SK-N-SH treated with all-trans-retinoic acid at 6 μM for 48 hours (cell line): ENCODE measurements around the gene ACYP1.

Source experiments
- ATAC-seq: fragments of 200-7000 bp; cut with Tn5 transposase; 3 replicates; pipeline ENCODE4 v1.9.1; 2020; ENCODE audit warnings: mild to moderate bottlenecking, moderate library complexity
- ARNTL ChIP-seq: fragments of 450-650 bp; formaldehyde crosslinking; IDR thresholded peaks from 2 replicates; pipeline ENCODE4 v1.5.0; 2020; ENCODE audit warnings: low read depth, mild to moderate bottlenecking, moderate library complexity, borderline replicate concordance
- BACH2 ChIP-seq: fragments of 250-450 bp; sonication (Bioruptor Pico); IDR thresholded peaks from 2 replicates; pipeline ENCODE4 v1.9.0; 2021; ENCODE audit warnings: mild to moderate bottlenecking, borderline replicate concordance
- CSDC2 ChIP-seq: fragments of 250-450 bp; sonication (Bioruptor Pico); IDR thresholded peaks from 2 replicates; pipeline ENCODE4 v1.5.0; 2020; ENCODE audit warnings: mild to moderate bottlenecking, moderate library complexity
- CSRNP3 ChIP-seq: fragments of 250-450 bp; sonication (Bioruptor Pico); IDR thresholded peaks from 2 replicates; pipeline ENCODE4 v1.5.1; 2021; ENCODE audit warnings: mild to moderate bottlenecking, moderate library complexity
- ESRRG ChIP-seq: fragments of 250-450 bp; sonication (Bioruptor Pico); IDR thresholded peaks from 2 replicates; pipeline ENCODE4 v1.6.1; 2021; ENCODE audit warnings: mild to moderate bottlenecking
- GLIS3 ChIP-seq: fragments of 250-450 bp; sonication (Bioruptor Pico); IDR thresholded peaks from 2 replicates; pipeline ENCODE4 v1.5.0; 2020; ENCODE audit warnings: mild to moderate bottlenecking, moderate library complexity
- ISL1 ChIP-seq: fragments of 250-450 bp; sonication (Bioruptor Pico); IDR thresholded peaks from 2 replicates; pipeline ENCODE4 v2.1.2; 2022; ENCODE audit warnings: mild to moderate bottlenecking, moderate library complexity
- OSR1 ChIP-seq: fragments of 250-450 bp; sonication (Bioruptor Pico); IDR thresholded peaks from 2 replicates; pipeline ENCODE4 v1.8.0; 2022; ENCODE audit warnings: moderate library complexity, mild to moderate bottlenecking, inconsistent platforms
- PATZ1 ChIP-seq: fragments of 250-450 bp; sonication (Bioruptor Pico); IDR thresholded peaks from 2 replicates; pipeline ENCODE4 v1.8.0; 2020; ENCODE audit warnings: mild to moderate bottlenecking, moderate library complexity, borderline replicate concordance
- PPARA ChIP-seq: fragments of 250-450 bp; sonication (Bioruptor Pico); IDR thresholded peaks from 2 replicates; pipeline ENCODE4 v1.5.0; 2020; ENCODE audit warnings: mild to moderate bottlenecking, borderline replicate concordance
- RARB ChIP-seq: fragments of 250-450 bp; sonication (Bioruptor Pico); IDR thresholded peaks from 2 replicates; pipeline ENCODE4 v1.8.0; 2021; ENCODE audit warnings: mild to moderate bottlenecking, moderate library complexity
- SNAI2 ChIP-seq: fragments of 250-450 bp; sonication (Bioruptor Pico); IDR thresholded peaks from 2 replicates; pipeline ENCODE4 v1.5.0; 2020; ENCODE audit warnings: mild to moderate bottlenecking, moderate library complexity
- TCF4 ChIP-seq: fragments of 250-450 bp; sonication (Bioruptor Pico); IDR thresholded peaks from 2 replicates; pipeline ENCODE4 v1.8.0; 2021; ENCODE audit warnings: mild to moderate bottlenecking, moderate library complexity, borderline replicate concordance
- TOX ChIP-seq: fragments of 250-450 bp; sonication (Bioruptor Pico); IDR thresholded peaks from 2 replicates; pipeline ENCODE4 v1.8.0; 2021; ENCODE audit warnings: mild to moderate bottlenecking, moderate library complexity, borderline replicate concordance
- TSHZ2 ChIP-seq: fragments of 250-450 bp; sonication (Bioruptor Pico); IDR thresholded peaks from 2 replicates; pipeline ENCODE4 v1.5.0; 2020; ENCODE audit warnings: mild to moderate bottlenecking, moderate library complexity
- ZC3H10 ChIP-seq: fragments of 250-450 bp; sonication (Bioruptor Pico); IDR thresholded peaks from 2 replicates; pipeline ENCODE4 v1.5.1; 2021; ENCODE audit warnings: mild to moderate bottlenecking, moderate library complexity
- ZFP3 ChIP-seq: fragments of 250-450 bp; sonication (Bioruptor Pico); IDR thresholded peaks from 2 replicates; pipeline ENCODE4 v1.5.0; 2020; ENCODE audit warnings: mild to moderate bottlenecking, moderate library complexity
- ZFP30 ChIP-seq: fragments of 450-650 bp; formaldehyde crosslinking; IDR thresholded peaks from 2 replicates; pipeline ENCODE4 v1.5.0; 2022; ENCODE audit warnings: mild to moderate bottlenecking, moderate library complexity
- ZNF70 ChIP-seq: fragments of 450-650 bp; formaldehyde crosslinking; IDR thresholded peaks from 2 replicates; pipeline ENCODE4 v1.5.0; 2020; ENCODE audit warnings: mild to moderate bottlenecking, moderate library complexity
- ZNF8 ChIP-seq: fragments of 450-650 bp; formaldehyde crosslinking; IDR thresholded peaks from 2 replicates; pipeline ENCODE4 v1.5.0; 2020; ENCODE audit warnings: mild to moderate bottlenecking, moderate library complexity
- TF ChIP-seq, protein P1 (sequence below): fragments of 250-450 bp; sonication (Bioruptor Pico); IDR thresholded peaks from 2 replicates; pipeline ENCODE4 v1.8.0; 2021; ENCODE audit warnings: low read depth, mild to moderate bottlenecking, moderate library complexity, borderline replicate concordance
- TF ChIP-seq, protein P2 (sequence below): fragments of 250-450 bp; sonication (Bioruptor Pico); IDR thresholded peaks from 2 replicates; pipeline ENCODE4 v1.5.1; 2020; ENCODE audit warnings: low read depth, mild to moderate bottlenecking, moderate library complexity

Gene ACYP1

GRCh38 chr14:75091251-75091650 is 27.4 kb upstream of the ACYP1 start:
- TF ChIP-seq BACH2 (CRISPR knock-in tag) (no peak), RARB (CRISPR knock-in tag) (no peak)
- ATAC-seq = no peak

GRCh38 chr14:75090353-75090752 is 26.5 kb upstream of the ACYP1 start:
- no peak for TF ChIP-seq TCF4
- no peak for TF ChIP-seq ZC3H10 (CRISPR knock-in tag)
- TF ChIP-seq, protein P1, sequence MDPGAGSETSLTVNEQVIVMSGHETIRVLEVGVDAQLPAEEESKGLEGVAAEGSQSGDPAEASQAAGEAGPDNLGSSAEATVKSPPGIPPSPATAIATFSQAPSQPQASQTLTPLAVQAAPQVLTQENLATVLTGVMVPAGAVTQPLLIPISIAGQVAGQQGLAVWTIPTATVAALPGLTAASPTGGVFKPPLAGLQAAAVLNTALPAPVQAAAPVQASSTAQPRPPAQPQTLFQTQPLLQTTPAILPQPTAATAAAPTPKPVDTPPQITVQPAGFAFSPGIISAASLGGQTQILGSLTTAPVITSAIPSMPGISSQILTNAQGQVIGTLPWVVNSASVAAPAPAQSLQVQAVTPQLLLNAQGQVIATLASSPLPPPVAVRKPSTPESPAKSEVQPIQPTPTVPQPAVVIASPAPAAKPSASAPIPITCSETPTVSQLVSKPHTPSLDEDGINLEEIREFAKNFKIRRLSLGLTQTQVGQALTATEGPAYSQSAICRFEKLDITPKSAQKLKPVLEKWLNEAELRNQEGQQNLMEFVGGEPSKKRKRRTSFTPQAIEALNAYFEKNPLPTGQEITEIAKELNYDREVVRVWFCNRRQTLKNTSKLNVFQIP (CRISPR knock-in tag) = no peak
- no peak for TF ChIP-seq CSDC2 (CRISPR knock-in tag)
- TF ChIP-seq OSR1 = no peak
- TF ChIP-seq ZFP30 (CRISPR knock-in tag) = no peak
- no peak for TF ChIP-seq BACH2 (CRISPR knock-in tag)
- no peak for TF ChIP-seq ESRRG (CRISPR knock-in tag)
- TF ChIP-seq, protein P2, sequence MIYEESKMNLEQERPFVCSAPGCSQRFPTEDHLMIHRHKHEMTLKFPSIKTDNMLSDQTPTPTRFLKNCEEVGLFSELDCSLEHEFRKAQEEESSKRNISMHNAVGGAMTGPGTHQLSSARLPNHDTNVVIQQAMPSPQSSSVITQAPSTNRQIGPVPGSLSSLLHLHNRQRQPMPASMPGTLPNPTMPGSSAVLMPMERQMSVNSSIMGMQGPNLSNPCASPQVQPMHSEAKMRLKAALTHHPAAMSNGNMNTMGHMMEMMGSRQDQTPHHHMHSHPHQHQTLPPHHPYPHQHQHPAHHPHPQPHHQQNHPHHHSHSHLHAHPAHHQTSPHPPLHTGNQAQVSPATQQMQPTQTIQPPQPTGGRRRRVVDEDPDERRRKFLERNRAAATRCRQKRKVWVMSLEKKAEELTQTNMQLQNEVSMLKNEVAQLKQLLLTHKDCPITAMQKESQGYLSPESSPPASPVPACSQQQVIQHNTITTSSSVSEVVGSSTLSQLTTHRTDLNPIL (CRISPR knock-in tag) = no peak
- TF ChIP-seq PATZ1 (CRISPR knock-in tag) = no peak
- no peak for TF ChIP-seq ZFP3 (CRISPR knock-in tag)
- TF ChIP-seq CSRNP3 (CRISPR knock-in tag) = no peak
- no peak for TF ChIP-seq ZNF8 (CRISPR knock-in tag)
- no peak for TF ChIP-seq TOX (CRISPR knock-in tag)
- TF ChIP-seq PPARA = no peak
- no peak for TF ChIP-seq GLIS3 (CRISPR knock-in tag)
- TF ChIP-seq ARNTL (CRISPR knock-in tag) = no peak
- TF ChIP-seq ISL1 (CRISPR knock-in tag) = no peak
- no peak for TF ChIP-seq TSHZ2
- no peak for ATAC-seq

DNA sequence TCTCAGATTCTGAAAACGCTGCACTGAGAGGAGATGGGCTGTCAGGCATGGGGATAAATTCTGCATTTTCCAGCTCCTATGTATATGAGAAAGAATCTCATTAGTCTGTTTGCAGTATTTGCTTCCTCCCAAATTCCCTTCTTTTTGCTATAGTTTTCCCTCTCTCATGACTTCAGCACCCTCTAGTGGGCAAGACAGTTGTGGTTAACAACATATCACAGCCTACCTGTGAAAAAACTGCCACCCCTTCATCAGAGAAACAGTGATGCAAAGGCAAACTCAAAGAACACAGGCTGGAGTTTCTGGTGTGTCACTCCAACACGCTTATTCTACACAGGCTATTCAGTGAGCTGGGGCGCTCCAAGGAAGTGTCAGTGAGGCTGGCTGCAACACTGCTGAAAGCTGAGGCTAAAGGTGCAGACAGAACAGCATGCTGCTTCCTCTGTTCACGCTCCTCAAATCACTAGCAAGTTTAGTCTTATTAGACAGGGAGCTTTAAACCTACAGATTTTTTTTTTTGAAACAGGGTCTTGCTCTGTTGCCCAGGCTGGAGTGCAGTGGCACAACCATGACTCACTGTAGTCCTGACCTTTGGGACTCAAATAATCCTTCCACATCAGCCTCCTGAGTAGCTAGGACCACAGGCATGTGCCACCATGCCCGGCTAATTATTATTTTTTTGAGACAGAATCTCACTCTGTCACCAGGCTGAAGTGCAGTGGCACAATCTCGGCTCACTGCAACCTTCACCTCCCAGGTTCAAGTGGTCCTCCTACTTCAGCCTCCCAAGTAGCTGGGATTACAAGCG is 24.9 kb upstream of the ACYP1 start:
- peak; percentile 91 for ATAC-seq
- TF ChIP-seq PPARA (no peak), TCF4 (no peak), ZFP30 (CRISPR knock-in tag) (no peak), ZC3H10 (CRISPR knock-in tag) (no peak), TSHZ2 (no peak), ZNF70 (CRISPR knock-in tag) (no peak), SNAI2 (CRISPR knock-in tag) (no peak), RARB (CRISPR knock-in tag) (no peak), CSRNP3 (CRISPR knock-in tag) (no peak), ISL1 (CRISPR knock-in tag) (no peak), GLIS3 (CRISPR knock-in tag) (no peak)
- TF ChIP-seq, protein P2 (CRISPR knock-in tag) = no peak
